ENCODE results near the gene SPINK1. TPM values are rescaled to one million over a fixed set of nuclear protein-coding genes. Genes with fewer than 3 reads are reported as not detected.

Gene SPINK1, protein sequence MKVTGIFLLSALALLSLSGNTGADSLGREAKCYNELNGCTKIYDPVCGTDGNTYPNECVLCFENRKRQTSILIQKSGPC
- 10 to 100 TPM in 1 of 9 donors, 1 to 10 TPM in 3, under 1 TPM in 2, not detected in 3; 0.58 to 32.4 (median 3.5) TPM for total RNA-seq
- 10 to 100 TPM in 1 of 2 donors, under 1 TPM in 1; 0.50 to 29.0 TPM for polyA plus RNA-seq
- long read RNA-seq, donor 1 = 0 reads
- long read RNA-seq, donor 2 = 0 reads
- long read RNA-seq, donor 3, partial matches to known transcripts = 0 of 2 reads
- long read RNA-seq, donor 3, other reads (novel, unspliced or antisense) = 1 of 2 reads

DNA sequence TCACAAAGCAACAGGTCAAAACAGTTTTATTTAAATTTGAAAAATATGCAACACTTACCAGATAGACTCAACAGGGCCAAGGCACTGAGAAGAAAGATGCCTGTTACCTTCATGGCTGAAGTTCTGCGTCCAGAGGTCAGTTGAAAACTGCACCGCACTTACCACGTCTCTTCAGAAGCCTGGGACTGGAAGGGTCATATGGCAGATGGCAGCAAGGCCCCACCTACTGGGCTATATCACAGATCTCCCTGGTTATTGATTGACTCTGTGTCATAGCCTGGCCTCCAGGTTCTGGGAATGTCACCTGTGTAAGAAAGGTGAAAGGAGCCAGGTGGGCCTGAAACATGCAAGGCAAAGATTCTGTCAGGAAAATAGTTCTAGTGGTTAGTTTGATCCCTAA, at the start of gene SPINK1:
TSS of gene SPINK1 (minus strand) at position 207 of the 400 bp plus-strand sequence. CDS start at position 113, 94 bp downstream.
- ATAC-seq (no peak), DNase-seq (no peak)
- Histone ChIP-seq H3K27me3 (peaks cover 0 to 4% (median 0%) of the 10 kb centered on the region in 9 donors), H3K4me3 (no peak within 1 kb of the TSS), H3K4me1 (no peaks in the 10 kb centered on the region), H3K27ac (no peak within 1 kb of the TSS), H3K36me3 (no peaks in the 10 kb centered on the region), H3K9me3 (no peaks in the 10 kb centered on the region)
- intact Hi-C loops (cut with DNase I) = no loop called here
- TF ChIP-seq, protein P1, sequence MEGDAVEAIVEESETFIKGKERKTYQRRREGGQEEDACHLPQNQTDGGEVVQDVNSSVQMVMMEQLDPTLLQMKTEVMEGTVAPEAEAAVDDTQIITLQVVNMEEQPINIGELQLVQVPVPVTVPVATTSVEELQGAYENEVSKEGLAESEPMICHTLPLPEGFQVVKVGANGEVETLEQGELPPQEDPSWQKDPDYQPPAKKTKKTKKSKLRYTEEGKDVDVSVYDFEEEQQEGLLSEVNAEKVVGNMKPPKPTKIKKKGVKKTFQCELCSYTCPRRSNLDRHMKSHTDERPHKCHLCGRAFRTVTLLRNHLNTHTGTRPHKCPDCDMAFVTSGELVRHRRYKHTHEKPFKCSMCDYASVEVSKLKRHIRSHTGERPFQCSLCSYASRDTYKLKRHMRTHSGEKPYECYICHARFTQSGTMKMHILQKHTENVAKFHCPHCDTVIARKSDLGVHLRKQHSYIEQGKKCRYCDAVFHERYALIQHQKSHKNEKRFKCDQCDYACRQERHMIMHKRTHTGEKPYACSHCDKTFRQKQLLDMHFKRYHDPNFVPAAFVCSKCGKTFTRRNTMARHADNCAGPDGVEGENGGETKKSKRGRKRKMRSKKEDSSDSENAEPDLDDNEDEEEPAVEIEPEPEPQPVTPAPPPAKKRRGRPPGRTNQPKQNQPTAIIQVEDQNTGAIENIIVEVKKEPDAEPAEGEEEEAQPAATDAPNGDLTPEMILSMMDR (IDR thresholded peaks at IDR 0.05) = no peak
- no peak for TF ChIP-seq POLR2A (IDR thresholded peaks at IDR 0.05)
- 89 to 97% (median 92%) methylated on average over 3 of the region's 3 CpGs for WGBS, 4 donors

DNA sequence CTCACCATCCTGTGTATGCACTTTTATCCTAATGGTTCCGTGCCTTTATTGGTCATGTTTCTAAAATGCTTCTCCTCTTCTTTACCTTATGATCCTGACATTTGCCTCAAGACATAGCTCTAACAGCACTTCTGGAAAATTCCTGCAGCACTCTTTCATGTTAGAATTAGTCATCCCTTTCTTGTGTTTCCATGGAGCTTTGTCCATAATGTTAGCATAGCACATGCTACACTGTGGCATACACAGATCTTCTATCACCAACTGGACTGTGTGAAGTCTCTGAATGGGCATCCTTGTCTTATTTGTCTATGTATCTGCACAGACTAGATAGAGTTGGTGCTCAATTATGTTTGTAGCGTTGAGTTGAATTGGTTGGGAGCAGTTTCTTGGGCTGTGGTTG, 49.0 kb upstream of the SPINK1 start:
- intact Hi-C loops (cut with DNase I) = loop anchor here in 1 of 10 donors (10.0 kb wide), 1 partner anchor 54 kb away; no protein-coding TSS in a partner anchor
- DNase-seq (no peak), ATAC-seq (no peak)
- no peak overlapping the region for H3K4me3 ChIP-seq
- no peak overlapping the region for H3K27ac ChIP-seq
- TF ChIP-seq, protein P1 (IDR thresholded peaks at IDR 0.05) = no peak
- TF ChIP-seq POLR2A (IDR thresholded peaks at IDR 0.05) = no peak
- H3K27me3 ChIP-seq = no peaks in the 10 kb centered on the region
- peaks cover 0 to 10% (median 0%) of the 10 kb centered on the region in 12 donors for H3K4me1 ChIP-seq
- H3K36me3 ChIP-seq = no peaks in the 10 kb centered on the region
- H3K9me3 ChIP-seq = no peaks in the 10 kb centered on the region
- 87 to 97% (median 92%) methylated on average over 2 of the region's 2 CpGs for WGBS, 4 donors

DNA sequence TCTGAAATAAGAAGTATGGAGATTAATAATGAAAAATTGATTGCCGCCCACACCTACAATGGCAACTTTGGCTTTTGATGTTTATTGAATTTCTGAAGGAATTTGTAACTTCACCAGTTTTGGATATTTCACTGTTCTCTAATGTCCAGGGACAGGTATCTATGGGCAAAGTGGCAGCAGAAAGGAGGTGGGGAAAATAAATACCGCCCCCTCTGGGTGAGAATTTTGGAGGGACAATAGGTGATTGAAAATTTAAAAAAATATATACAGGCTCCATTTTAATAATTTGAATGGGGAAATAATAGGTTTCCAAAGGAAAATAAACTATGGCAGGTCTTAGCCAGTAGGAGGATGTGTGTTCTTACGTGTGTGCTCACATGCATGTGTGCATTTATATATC, 48.3 kb upstream of the SPINK1 start:
- DNase-seq = no peak
- H3K27ac ChIP-seq = no peak overlapping the region
- no peaks in the 10 kb centered on the region for H3K27me3 ChIP-seq
- 93 to 96% (median 94%) methylated on average over 3 of the region's 3 CpGs for whole genome bisulfite sequencing, 4 donors
- intact Hi-C loops (cut with DNase I) = loop anchor here in 1 of 10 donors (10.0 kb wide), 1 partner anchor 55 kb away; no protein-coding TSS in a partner anchor
- H3K4me1 ChIP-seq = peaks cover 0 to 10% (median 0%) of the 10 kb centered on the region in 12 donors
- H3K36me3 ChIP-seq = no peaks in the 10 kb centered on the region
- no peak overlapping the region for H3K4me3 ChIP-seq
- no peaks in the 10 kb centered on the region for H3K9me3 ChIP-seq
- no peak for ATAC-seq
- TF ChIP-seq, protein P1 (IDR thresholded peaks at IDR 0.05) = no peak
- TF ChIP-seq POLR2A (IDR thresholded peaks at IDR 0.05) = no peak

DNA sequence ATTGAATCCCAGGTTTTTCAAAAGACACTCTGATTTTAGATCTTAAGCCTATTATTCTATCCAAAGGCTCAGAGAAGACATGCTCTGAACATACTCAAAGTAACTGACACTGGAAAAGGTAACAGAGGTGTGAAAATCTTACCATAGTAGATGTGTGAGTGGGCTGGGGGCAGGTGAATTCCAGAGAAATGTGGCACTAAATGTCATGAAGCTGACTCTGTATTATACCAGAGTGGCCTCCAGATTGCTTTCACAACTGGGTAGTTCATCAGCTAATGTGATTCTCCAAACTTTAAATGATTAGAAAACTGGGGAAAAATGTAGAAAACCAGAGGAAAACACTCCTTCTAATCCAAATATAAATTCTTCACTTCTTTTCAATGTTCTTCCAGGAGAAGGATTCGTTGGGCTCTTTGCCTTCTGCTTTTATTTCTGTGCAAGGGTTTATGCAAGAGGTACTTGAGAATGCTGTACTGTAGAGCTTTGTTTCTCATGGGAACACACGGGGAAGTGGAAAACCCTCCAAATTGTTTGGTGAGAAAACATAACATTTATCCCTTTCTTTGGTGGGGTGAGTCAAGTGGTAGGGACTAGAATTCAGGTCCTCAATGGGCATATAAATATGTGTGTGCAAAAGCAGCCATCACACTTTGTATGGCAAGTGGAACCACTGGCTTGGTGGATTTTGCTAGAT, 46.7 kb upstream of the SPINK1 start, which contains the start of gene SCGB3A2:
TSS of gene SCGB3A2 (plus strand) at position 646 of the 694 bp plus-strand sequence. CDS start 93 bp downstream, outside the sequence.
- Histone ChIP-seq H3K4me1 (peaks cover 0 to 9% (median 0%) of the 10 kb centered on the region in 12 donors), H3K9me3 (no peaks in the 10 kb centered on the region), H3K36me3 (no peaks in the 10 kb centered on the region), H3K4me3 (no peak within 1 kb of the TSS), H3K27me3 (no peaks in the 10 kb centered on the region), H3K27ac (no peak within 1 kb of the TSS)
- ATAC-seq = no peak
- intact Hi-C loops (cut with DNase I) = no loop called here
- no peak for TF ChIP-seq POLR2A (IDR thresholded peaks at IDR 0.05)
- TF ChIP-seq, protein P1 (IDR thresholded peaks at IDR 0.05) = no peak
- WGBS, 4 donors = 52 to 63% (median 58%) methylated on average over 2 of the region's 2 CpGs
- no peak for DNase-seq

Data from heart left ventricle (tissue), 16 donors.